WTC11 (cell line): ENCODE results near the gene LENEP. TPM values are rescaled to one million over a fixed set of nuclear protein-coding genes. Genes with fewer than 3 reads are reported as not detected.
A peak's percentile ranks its signal among the peaks of the same experiment; 100 is the strongest.

Source experiments
- AR ChIP-seq: fragments of 250-450 bp; sonication (Bioruptor Pico); IDR thresholded peaks from 2 replicates; pipeline ENCODE4 v1.9.0; 2021; ENCODE audit warnings: mild to moderate bottlenecking
- ATF3 ChIP-seq: sonication (generic); formaldehyde crosslinking; conservative IDR thresholded peaks from 2 replicates; pipeline ENCODE4 v1.8.1; 2022; ENCODE audit warnings: mild to moderate bottlenecking, missing genetic modification reagents
- CREM ChIP-seq: sonication (generic); formaldehyde crosslinking; IDR thresholded peaks from 2 replicates; pipeline ENCODE4 v1.8.1; 2022; ENCODE audit warnings: mild to moderate bottlenecking, missing genetic modification reagents, moderate library complexity
- E2F1 ChIP-seq: sonication (generic); formaldehyde crosslinking; IDR thresholded peaks from 2 replicates; pipeline ENCODE4 v1.8.0; 2022; ENCODE audit warnings: mild to moderate bottlenecking, missing genetic modification reagents
- E2F4 ChIP-seq: sonication (generic); formaldehyde crosslinking; IDR thresholded peaks from 2 replicates; pipeline ENCODE4 v1.8.1; 2022; ENCODE audit warnings: low read depth, mild to moderate bottlenecking, moderate library complexity, missing genetic modification reagents, borderline replicate concordance
- ETV6 ChIP-seq: sonication (generic); formaldehyde crosslinking; IDR thresholded peaks from 2 replicates; pipeline ENCODE4 v1.8.1; 2022; ENCODE audit warnings: mild to moderate bottlenecking, missing genetic modification reagents
- FOXK1 ChIP-seq: sonication (generic); formaldehyde crosslinking; IDR thresholded peaks from 2 replicates; pipeline ENCODE4 v1.8.0; 2022; ENCODE audit warnings: mild to moderate bottlenecking, moderate library complexity, missing genetic modification reagents
- GABPB1 ChIP-seq: sonication (generic); formaldehyde crosslinking; IDR thresholded peaks from 2 replicates; pipeline ENCODE4 v1.8.1; 2023; ENCODE audit warnings: mild to moderate bottlenecking, missing genetic modification reagents
- GRHL2 ChIP-seq: fragments of 250-450 bp; sonication (Bioruptor Pico); IDR thresholded peaks from 2 replicates; pipeline ENCODE4 v1.8.0; 2022; ENCODE audit warnings: mild to moderate bottlenecking, moderate library complexity; ENCODE audit not compliant: insufficient replicate concordance, severe bottlenecking
- HMGA2 ChIP-seq: fragments of 250-450 bp; sonication (Bioruptor Pico); IDR thresholded peaks from 2 replicates; pipeline ENCODE4 v1.4.0; 2021; ENCODE audit warnings: mild to moderate bottlenecking, moderate library complexity
- JUN ChIP-seq: sonication (generic); formaldehyde crosslinking; IDR thresholded peaks from 2 replicates; pipeline ENCODE4 v1.8.0; 2023; ENCODE audit warnings: mild to moderate bottlenecking, missing genetic modification reagents
- NFE2L1 ChIP-seq: sonication (generic); formaldehyde crosslinking; IDR thresholded peaks from 2 replicates; pipeline ENCODE4 v1.8.1; 2023; ENCODE audit warnings: missing genetic modification reagents
- PRDM15 ChIP-seq: sonication (generic); formaldehyde crosslinking; IDR thresholded peaks from 2 replicates; pipeline ENCODE4 v1.8.0; 2022; ENCODE audit warnings: missing genetic modification reagents
- PRRX2 ChIP-seq: fragments of 250-450 bp; sonication (Bioruptor Pico); IDR thresholded peaks from 2 replicates; pipeline ENCODE4 v1.8.0; 2021; ENCODE audit warnings: mild to moderate bottlenecking
- SMAD4 ChIP-seq: sonication (generic); formaldehyde crosslinking; IDR thresholded peaks from 2 replicates; pipeline ENCODE4 v1.8.0; 2022; ENCODE audit warnings: mild to moderate bottlenecking, missing genetic modification reagents
- TCF7 ChIP-seq: sonication (generic); formaldehyde crosslinking; IDR thresholded peaks from 2 replicates; pipeline ENCODE4 v1.8.0; 2022; ENCODE audit warnings: mild to moderate bottlenecking, low read depth, missing genetic modification reagents, moderate library complexity
- USF1 ChIP-seq: sonication (generic); formaldehyde crosslinking; IDR thresholded peaks from 2 replicates; pipeline ENCODE4 v1.8.0; 2022; ENCODE audit warnings: mild to moderate bottlenecking, missing genetic modification reagents
- ZBTB21 ChIP-seq: sonication (generic); formaldehyde crosslinking; IDR thresholded peaks from 2 replicates; pipeline ENCODE4 v1.8.1; 2023; ENCODE audit warnings: mild to moderate bottlenecking, missing genetic modification reagents, borderline replicate concordance
- ZBTB43 ChIP-seq: sonication (generic); formaldehyde crosslinking; IDR thresholded peaks from 2 replicates; pipeline ENCODE4 v1.8.1; 2023; ENCODE audit warnings: mild to moderate bottlenecking, missing genetic modification reagents
- ZNF219 ChIP-seq: sonication (generic); formaldehyde crosslinking; IDR thresholded peaks from 2 replicates; pipeline ENCODE4 v1.8.0; 2023; ENCODE audit warnings: missing genetic modification reagents, mild to moderate bottlenecking, borderline replicate concordance
- ZNF232 ChIP-seq: sonication (generic); formaldehyde crosslinking; IDR thresholded peaks from 2 replicates; pipeline ENCODE4 v1.8.0; 2022; ENCODE audit warnings: mild to moderate bottlenecking, missing genetic modification reagents
- ZNF317 ChIP-seq: sonication (generic); formaldehyde crosslinking; IDR thresholded peaks from 2 replicates; pipeline ENCODE4 v1.8.1; 2023; ENCODE audit warnings: low read depth, mild to moderate bottlenecking, moderate library complexity, missing genetic modification reagents, borderline replicate concordance
- ZNF512 ChIP-seq: sonication (generic); formaldehyde crosslinking; IDR thresholded peaks from 2 replicates; pipeline ENCODE4 v1.8.1; 2022; ENCODE audit warnings: missing genetic modification reagents, borderline replicate concordance
- ZNF671 ChIP-seq: fragments of 250-450 bp; sonication (Bioruptor Pico); IDR thresholded peaks from 2 replicates; pipeline ENCODE4 v1.8.0; 2021; ENCODE audit warnings: mild to moderate bottlenecking
- ZSCAN18 ChIP-seq: fragments of 250-450 bp; sonication (Bioruptor Pico); IDR thresholded peaks from 2 replicates; pipeline ENCODE4 v2.1.2; 2022; ENCODE audit warnings: mild to moderate bottlenecking, moderate library complexity
- total RNA-seq: library from RNA; stranded (reverse); gene quantifications from 3 replicates; pipeline ENCODE4 v1.2.3, GENCODE V29; 2021

The LENEP gene
- total RNA-seq, 1 experiment from 2014 or later, result 1.2 TPM

- TF ChIP-seq JUN (CRISPR knock-in tag) (no peak), E2F1 (CRISPR knock-in tag) (no peak), ETV6 (peak; percentile 15; the same call in 1 of the 2 replicates), USF1 (CRISPR knock-in tag) (no peak), SMAD4 (CRISPR knock-in tag) (no peak), AR (CRISPR knock-in tag) (no peak), HMGA2 (CRISPR knock-in tag) (no peak), NFE2L1 (CRISPR knock-in tag) (0 out of 2 replicates have a peak, but pooled peaks have one; percentile 10), E2F4 (no peak), ZSCAN18 (no peak), ZBTB21 (CRISPR knock-in tag) (no peak), ZNF671 (CRISPR knock-in tag) (no peak), ZNF512 (CRISPR knock-in tag) (no peak), FOXK1 (CRISPR knock-in tag) (no peak), CREM (CRISPR knock-in tag) (no peak), TCF7 (CRISPR knock-in tag) (no peak), ZBTB43 (no peak), GABPB1 (CRISPR knock-in tag) (0 out of 2 replicates have a peak, but pooled peaks have one; percentile 12), GRHL2 (CRISPR knock-in tag) (no peak), PRDM15 (CRISPR knock-in tag) (peak; percentile 48; the same call in 1 of the 2 replicates), ATF3 (CRISPR knock-in tag) (no peak), PRRX2 (CRISPR knock-in tag) (0 out of 2 replicates have a peak, but pooled peaks have one; percentile 35), ZNF232 (CRISPR knock-in tag) (no peak), ZNF317 (CRISPR knock-in tag) (no peak), ZNF219 (CRISPR knock-in tag) (no peak)
These were observed 22.6 kb upstream of the LENEP start, which contains the start of gene SHC1 (continued) for GRCh38 chr1:154970631-154971340.
